GM12872 (cell line): Measurements from ENCODE around the gene DNAH3.

Source experiments
- TF ChIP-seq, protein P1 (sequence below): IDR thresholded peaks from 3 replicates; pipeline ENCODE4 v1.5.1; 2011; ENCODE audit warnings: low read depth, mild to moderate bottlenecking, low read length, moderate library complexity; ENCODE audit not compliant: insufficient read depth

The DNAH3 gene

DNA sequence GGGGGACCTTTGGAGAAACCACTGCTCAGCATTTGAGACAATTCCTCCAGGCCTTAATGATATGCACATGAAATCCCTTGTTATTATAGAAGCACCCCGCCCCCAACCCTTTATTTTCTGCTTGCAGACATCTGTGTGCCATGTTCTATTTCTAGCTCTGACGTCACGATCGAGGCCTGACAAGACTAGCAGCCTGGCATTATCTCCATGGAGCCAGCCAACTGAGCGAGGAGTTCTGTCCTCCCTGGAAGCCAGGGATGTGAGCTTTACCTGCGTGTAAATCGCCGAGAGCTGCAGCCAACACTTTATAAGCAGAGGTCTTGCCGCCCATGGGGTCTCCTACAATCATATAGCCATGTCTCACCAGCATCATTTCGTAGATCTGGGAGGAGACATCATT lies 116.9 kb downstream of the DNAH3 start:
- TF ChIP-seq, protein P1, sequence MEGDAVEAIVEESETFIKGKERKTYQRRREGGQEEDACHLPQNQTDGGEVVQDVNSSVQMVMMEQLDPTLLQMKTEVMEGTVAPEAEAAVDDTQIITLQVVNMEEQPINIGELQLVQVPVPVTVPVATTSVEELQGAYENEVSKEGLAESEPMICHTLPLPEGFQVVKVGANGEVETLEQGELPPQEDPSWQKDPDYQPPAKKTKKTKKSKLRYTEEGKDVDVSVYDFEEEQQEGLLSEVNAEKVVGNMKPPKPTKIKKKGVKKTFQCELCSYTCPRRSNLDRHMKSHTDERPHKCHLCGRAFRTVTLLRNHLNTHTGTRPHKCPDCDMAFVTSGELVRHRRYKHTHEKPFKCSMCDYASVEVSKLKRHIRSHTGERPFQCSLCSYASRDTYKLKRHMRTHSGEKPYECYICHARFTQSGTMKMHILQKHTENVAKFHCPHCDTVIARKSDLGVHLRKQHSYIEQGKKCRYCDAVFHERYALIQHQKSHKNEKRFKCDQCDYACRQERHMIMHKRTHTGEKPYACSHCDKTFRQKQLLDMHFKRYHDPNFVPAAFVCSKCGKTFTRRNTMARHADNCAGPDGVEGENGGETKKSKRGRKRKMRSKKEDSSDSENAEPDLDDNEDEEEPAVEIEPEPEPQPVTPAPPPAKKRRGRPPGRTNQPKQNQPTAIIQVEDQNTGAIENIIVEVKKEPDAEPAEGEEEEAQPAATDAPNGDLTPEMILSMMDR, result no peak

DNA sequence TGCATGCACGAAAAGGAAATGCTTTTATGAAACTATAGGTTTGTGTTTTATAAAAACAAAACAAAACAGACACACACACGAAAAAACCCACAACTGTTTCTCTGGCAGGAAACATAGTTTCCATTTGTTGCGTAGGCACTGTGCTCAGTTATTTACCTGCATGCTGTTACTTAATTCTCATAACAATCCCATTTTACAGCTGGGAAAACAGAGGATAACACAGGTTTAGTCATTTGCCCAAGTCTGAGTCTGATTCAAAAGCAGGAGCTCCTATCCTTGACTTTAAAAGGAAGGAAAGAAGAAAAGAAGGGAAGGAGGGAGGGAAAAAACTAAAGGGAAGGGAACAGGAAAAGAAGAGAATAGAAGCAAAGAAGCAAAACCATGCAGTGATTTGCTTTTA lies 117.4 kb downstream of the DNAH3 start:
- TF ChIP-seq, protein P1, result no peak

DNA sequence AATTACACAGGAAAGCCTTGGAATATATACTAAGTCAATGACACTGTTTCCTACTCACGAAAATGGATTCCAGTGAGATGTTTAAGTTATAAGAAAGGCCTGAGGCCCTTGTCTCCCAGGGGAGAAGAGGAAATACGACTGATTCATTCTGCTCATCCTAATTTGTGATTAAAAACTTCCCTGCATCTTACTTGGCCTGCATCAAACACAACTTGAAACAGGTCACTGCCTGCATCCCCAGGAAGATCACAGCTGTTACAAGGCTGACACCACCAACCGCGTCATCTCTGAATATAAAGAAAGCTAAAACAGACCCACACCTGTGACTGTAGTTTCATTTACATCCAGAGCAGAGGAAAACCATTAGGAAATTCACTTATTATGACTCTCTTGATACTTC lies 121.9 kb downstream of the DNAH3 start:
- TF ChIP-seq, protein P1, result no peak

DNA sequence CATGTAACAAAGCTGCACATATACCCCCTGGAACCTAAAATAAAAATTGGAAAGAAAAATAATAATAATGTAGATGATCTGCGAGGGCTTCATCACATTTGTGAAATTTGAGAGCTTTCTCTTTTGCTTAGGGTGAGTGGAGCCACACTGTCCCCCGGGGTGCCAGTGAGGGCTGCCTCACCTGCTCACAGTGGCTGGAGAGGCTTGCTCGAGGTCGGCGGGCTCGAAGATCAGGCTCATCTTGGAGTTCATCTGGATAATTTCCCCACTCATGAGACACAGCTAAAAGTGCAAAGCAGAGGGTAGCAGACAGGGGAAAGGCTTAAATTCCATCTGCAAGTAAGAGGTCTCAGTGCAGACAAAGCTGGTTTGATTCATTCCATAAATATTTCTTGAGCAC lies 123.8 kb downstream of the DNAH3 start:
- TF ChIP-seq, protein P1, result no peak

DNA sequence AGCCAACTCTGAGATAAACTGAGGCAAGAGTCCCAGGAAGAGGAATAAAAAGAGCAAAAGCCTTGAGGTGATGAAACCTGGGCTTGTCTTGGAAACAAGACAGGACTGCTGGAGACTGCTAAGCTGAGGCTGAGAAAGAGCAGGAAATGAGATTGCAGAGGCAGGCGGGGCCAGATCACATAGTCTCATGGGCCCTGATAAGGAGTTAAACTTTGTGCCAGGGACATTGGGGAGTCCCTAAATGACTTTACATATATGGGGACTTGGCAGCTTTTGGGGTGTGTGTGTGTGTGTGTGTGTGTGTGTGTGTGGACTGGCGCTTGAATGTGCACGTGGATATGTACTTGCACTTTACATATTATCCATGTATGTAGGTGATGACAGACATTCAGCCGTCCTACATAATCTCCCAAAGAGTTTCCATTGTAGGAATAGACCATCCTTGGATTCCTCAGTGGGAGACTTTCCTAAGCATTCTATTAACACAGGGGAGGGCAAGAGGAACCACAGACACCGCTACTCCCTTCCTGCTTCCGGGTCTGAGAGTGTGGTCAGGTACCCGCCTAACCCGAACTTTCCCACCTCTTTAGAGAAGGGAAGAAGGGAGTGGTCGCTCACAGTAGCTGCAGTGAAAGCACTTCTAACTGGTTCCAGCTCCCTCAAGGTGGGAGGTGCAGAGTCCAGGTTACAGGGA lies 127.0 kb downstream of the DNAH3 start:
- TF ChIP-seq, protein P1, result no peak

DNA sequence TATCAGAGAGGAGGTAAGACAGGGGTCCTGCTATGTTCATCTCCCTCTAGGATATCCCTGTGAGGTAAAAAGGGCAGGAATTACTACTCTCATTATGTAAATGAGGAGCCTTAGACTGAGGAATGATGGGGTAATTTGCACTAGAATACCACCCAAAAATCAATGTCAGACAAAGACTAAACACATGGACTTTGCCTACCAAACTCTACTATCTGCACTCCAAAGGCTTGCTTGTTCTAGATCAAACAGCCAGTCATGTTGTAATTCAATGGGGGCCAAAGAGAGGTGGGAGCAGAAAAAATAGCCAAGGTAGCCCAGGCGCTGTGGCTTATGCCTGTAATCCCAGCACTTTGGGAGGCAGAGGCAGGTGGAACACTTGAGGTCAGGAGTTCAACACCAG lies 129.3 kb downstream of the DNAH3 start:
- TF ChIP-seq, protein P1, result no peak

DNA sequence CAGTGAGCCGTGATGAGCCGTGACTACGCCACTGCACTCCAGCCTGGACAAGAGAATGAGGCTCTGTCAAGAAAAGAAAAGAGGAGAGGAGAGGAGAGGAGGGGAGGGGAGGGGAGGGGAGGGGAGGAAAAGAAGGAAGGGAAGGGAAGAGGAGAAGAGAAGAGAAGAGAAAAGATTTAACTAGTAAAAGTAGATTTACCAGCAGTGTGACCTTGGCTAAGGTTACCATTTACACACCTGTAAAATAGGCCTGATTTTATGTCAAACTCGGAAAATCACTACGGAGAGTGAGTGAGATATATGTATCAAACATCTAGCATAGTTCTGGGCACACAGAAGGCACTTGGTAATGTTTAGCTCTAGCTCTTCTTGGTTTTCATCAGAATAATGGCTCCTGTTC lies 140.8 kb downstream of the DNAH3 start:
- TF ChIP-seq, protein P1, result no peak
